Stimulated activated CD4-positive, alpha-beta T cell treated with anti-CD3 and anti-CD28 coated beads, Interleukin-4, amount 100 ng/mL, for 48 hours (primary cell): ENCODE measurements around the gene SEC22A.

Experiments
- DNase-seq, 2 donors: peaks; one replicate each; pipeline ENCODE4 v3.0.0-alpha.2; 2020; ENCODE audit warnings: low read depth in 2 of 2

SEC22A gene

GRCh38 chr3:123263941-123264340 lies 62.2 kb downstream of the SEC22A start:
- no peak for DNase-seq

GRCh38 chr3:123267821-123268220 lies 66.1 kb downstream of the SEC22A start:
- no peak for DNase-seq

GRCh38 chr3:123270818-123271217 lies 69.1 kb downstream of the SEC22A start:
- no peak for DNase-seq

- no peak for DNase-seq
These were observed 69.9 kb downstream of the SEC22A start for GRCh38 chr3:123271466-123272159.

GRCh38 chr3:123272547-123272946 lies 70.8 kb downstream of the SEC22A start:
- no peak for DNase-seq

GRCh38 chr3:123275691-123276090 lies 73.9 kb downstream of the SEC22A start:
- no peak for DNase-seq

- no peak for DNase-seq
These were observed 74.7 kb downstream of the SEC22A start for GRCh38 chr3:123276346-123277006.

- DNase-seq = no peak
These were observed 75.4 kb downstream of the SEC22A start for GRCh38 chr3:123277106-123277505.

- no peak for DNase-seq
These were observed 76.7 kb downstream of the SEC22A start for GRCh38 chr3:123278446-123278845.

- no peak for DNase-seq
These were observed 77.4 kb downstream of the SEC22A start for GRCh38 chr3:123279121-123279520.

- no peak for DNase-seq
These were observed 79.7 kb downstream of the SEC22A start for GRCh38 chr3:123281406-123281805.

GRCh38 chr3:123281929-123282328 lies 80.2 kb downstream of the SEC22A start:
- no peak for DNase-seq

GRCh38 chr3:123282461-123282860 lies 80.7 kb downstream of the SEC22A start:
- DNase-seq = no peak

GRCh38 chr3:123283074-123283473 lies 81.3 kb downstream of the SEC22A start:
- DNase-seq = no peak

GRCh38 chr3:123283657-123284398 lies 82.1 kb downstream of the SEC22A start:
- DNase-seq = no peak

GRCh38 chr3:123284399-123285010 lies 82.8 kb downstream of the SEC22A start:
- DNase-seq = no peak

GRCh38 chr3:123285066-123285465 lies 83.3 kb downstream of the SEC22A start:
- DNase-seq = no peak

- no peak for DNase-seq
These were observed 83.7 kb downstream of the SEC22A start for GRCh38 chr3:123285479-123285878.

GRCh38 chr3:123285931-123286307 lies 84.2 kb downstream of the SEC22A start:
- DNase-seq = no peak

- peak; percentile 22 to 29 for DNase-seq
These were observed 84.7 kb downstream of the SEC22A start for GRCh38 chr3:123286308-123287023.

- no peak for DNase-seq
These were observed 85.6 kb downstream of the SEC22A start for GRCh38 chr3:123287051-123287961.
